Trophoblast cell (in vitro differentiated cells and primary cell): Measurements from ENCODE around the gene ZNF605.
"Not testable (repeated sequence)": the region's sequence is repeated elsewhere in the genome, so short reads cannot be mapped to it uniquely, and the experiment has no call there.

ENCODE experiments used
- DNase-seq, 2 donors: peaks; one replicate each; pipeline ENCODE4 v3.0.0-alpha.2; 2016
- H2AFZ ChIP-seq: 2 replicates; pipeline ENCODE4 v1.6.1; 2013; ENCODE audit warnings: low read length, moderate library complexity, mild to moderate bottlenecking; ENCODE audit not compliant: insufficient read depth, poor library complexity
- H2AK5ac ChIP-seq: 2 replicates; pipeline ENCODE4 v1.6.1; 2013; ENCODE audit warnings: mild to moderate bottlenecking, low read length
- H2BK120ac ChIP-seq: 2 replicates; pipeline ENCODE4 v1.6.1; 2013; ENCODE audit warnings: low read length, mild to moderate bottlenecking, moderate library complexity; ENCODE audit not compliant: insufficient read depth, poor library complexity
- H2BK12ac ChIP-seq: 2 replicates; pipeline ENCODE4 v1.6.1; 2013; ENCODE audit warnings: mild to moderate bottlenecking, low read length, moderate library complexity
- H2BK5ac ChIP-seq: 2 replicates; pipeline ENCODE4 v1.6.1; 2013; ENCODE audit warnings: low read length, low read depth, moderate library complexity, mild to moderate bottlenecking; ENCODE audit not compliant: poor library complexity
- H3K14ac ChIP-seq: 2 replicates; pipeline ENCODE4 v1.6.1; 2013; ENCODE audit warnings: mild to moderate bottlenecking, low read length
- H3K18ac ChIP-seq: 2 replicates; pipeline ENCODE4 v1.6.1; 2013; ENCODE audit warnings: mild to moderate bottlenecking, low read length
- H3K23ac ChIP-seq: 2 replicates; pipeline ENCODE4 v1.6.1; 2013; ENCODE audit warnings: low read length
- H3K27ac ChIP-seq: 2 replicates; pipeline ENCODE4 v1.5.1; 2013; ENCODE audit warnings: low read depth, mild to moderate bottlenecking, inconsistent platforms, low read length, moderate library complexity
- H3K27me3 ChIP-seq: 2 replicates; pipeline ENCODE4 v1.6.1; 2013; ENCODE audit warnings: inconsistent platforms, mild to moderate bottlenecking, low read length, moderate library complexity; ENCODE audit not compliant: insufficient read depth
- H3K36me3 ChIP-seq, 2 experiments: 1 replicate in 1 of 2; 2 replicates in 1 of 2; pipeline ENCODE4 v1.6.1; 2013; ENCODE audit warnings: low read length in 2 of 2, mild to moderate bottlenecking in 2 of 2, moderate library complexity in 1 of 2; ENCODE audit not compliant: insufficient read depth in 2 of 2, control insufficient read depth in 1 of 2
- H3K4ac ChIP-seq: 2 replicates; pipeline ENCODE4 v1.6.1; 2013; ENCODE audit warnings: low read depth, mild to moderate bottlenecking, low read length, moderate library complexity
- H3K4me1 ChIP-seq, 2 experiments: 1 replicate in 1 of 2; 2 replicates in 1 of 2; pipeline ENCODE4 v1.6.1; 2013; ENCODE audit warnings: low read length in 2 of 2, mild to moderate bottlenecking in 2 of 2, moderate library complexity in 1 of 2; ENCODE audit not compliant: insufficient read depth in 2 of 2, control insufficient read depth in 1 of 2
- H3K4me2 ChIP-seq: 2 replicates; pipeline ENCODE4 v1.6.1; 2013; ENCODE audit warnings: inconsistent platforms, mild to moderate bottlenecking, low read length, moderate library complexity
- H3K4me3 ChIP-seq: 2 replicates; pipeline ENCODE4 v1.5.1; 2013; ENCODE audit warnings: mild to moderate bottlenecking, low read depth, low read length, inconsistent platforms
- H3K79me1 ChIP-seq: one replicate; pipeline ENCODE4 v1.6.1; 2013; ENCODE audit warnings: low read length
- H3K79me2 ChIP-seq: 2 replicates; pipeline ENCODE4 v1.6.1; 2013; ENCODE audit warnings: low read length, mild to moderate bottlenecking; ENCODE audit not compliant: control insufficient read depth, insufficient read depth, poor library complexity
- H3K9ac ChIP-seq: 2 replicates; pipeline ENCODE4 v1.6.1; 2013; ENCODE audit warnings: mild to moderate bottlenecking, low read length
- H3K9me3 ChIP-seq: 2 replicates; pipeline ENCODE4 v1.6.1; 2013; ENCODE audit warnings: low read depth, mild to moderate bottlenecking, control low read depth, inconsistent platforms, low read length; ENCODE audit not compliant: insufficient read depth
- H4K12ac ChIP-seq: 2 replicates; pipeline ENCODE4 v1.6.1; 2013; ENCODE audit warnings: low read depth, mild to moderate bottlenecking, low read length, moderate library complexity
- H4K8ac ChIP-seq: 2 replicates; pipeline ENCODE4 v1.6.1; 2013; ENCODE audit warnings: low read depth, mild to moderate bottlenecking, low read length, moderate library complexity
- H4K91ac ChIP-seq: one replicate; pipeline ENCODE4 v1.6.1; 2013; ENCODE audit warnings: low read depth, mild to moderate bottlenecking, low read length, moderate library complexity
- WGBS: extraction: QIAGEN DNeasy Blood & Tissue Kit; methylation state at CpG from one replicate; pipeline ENCODE4 v1.1.7; 2013; ENCODE audit warnings: missing lambda C conversion rate; ENCODE audit not compliant: insufficient read length, insufficient coverage; ENCODE audit errors: extremely low coverage; 5-methylcytosine and 5-hydroxymethylcytosine counted together

Gene ZNF605

DNA sequence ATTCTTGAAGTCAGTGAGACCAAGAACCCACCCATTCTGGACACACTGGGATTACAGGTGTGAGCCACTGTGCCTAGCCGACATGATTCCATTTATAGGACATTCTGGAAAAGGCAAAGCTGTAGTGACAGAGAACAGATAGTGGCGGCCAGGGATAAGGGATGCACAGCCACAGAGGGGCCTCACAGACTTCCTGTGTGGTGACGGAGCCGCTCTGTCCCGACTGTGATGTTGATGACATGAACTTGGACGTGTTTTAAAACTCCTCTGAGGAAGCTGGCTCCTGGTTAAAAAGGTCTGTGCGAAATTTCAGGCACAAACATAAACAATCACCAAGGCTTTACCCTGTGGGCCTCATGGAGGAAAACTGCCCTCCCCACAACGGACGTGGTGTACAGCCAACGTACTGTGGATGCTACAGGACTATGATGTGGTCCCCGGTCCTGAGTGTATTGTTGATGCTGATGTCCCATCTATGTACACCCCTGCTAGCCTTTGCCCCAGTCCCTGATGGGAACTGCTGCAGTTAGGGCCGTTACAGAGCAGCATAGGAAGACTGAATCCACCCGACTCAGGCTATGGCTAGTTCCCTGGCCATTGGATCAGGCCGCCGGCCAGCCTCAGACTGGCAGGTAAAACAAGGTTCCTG, 15.9 kb downstream of the ZNF605 start:
- Histone ChIP-seq H3K4ac (no peak overlapping the region), H2AK5ac (no peak overlapping the region), H2BK5ac (no peak overlapping the region), H3K79me1 (no peaks in the 10 kb centered on the region), H3K27ac (no peak overlapping the region), H3K23ac (no peak overlapping the region), H3K4me1 (no peaks in the 10 kb centered on the region), H2BK12ac (no peak overlapping the region), H3K79me2 (no peaks in the 10 kb centered on the region), H3K14ac (no peak overlapping the region), H3K4me3 (peak overlapping the region; percentile 6), H3K4me2 (no peak overlapping the region), H3K18ac (no peak overlapping the region), H4K12ac (no peak overlapping the region), H3K27me3 (no peaks in the 10 kb centered on the region), H3K36me3 (peaks cover 41 to 44% of the 10 kb centered on the region in 2 experiments), H3K9me3 (peaks cover 35% of the 10 kb centered on the region), H2BK120ac (no peak overlapping the region), H4K8ac (no peak overlapping the region), H4K91ac (no peak overlapping the region), H3K9ac (peak overlapping the region; percentile 67), H2AFZ (no peak overlapping the region)
- WGBS: no CpG with 5 or more reads among the region's 15 CpGs
- no peak for DNase-seq

DNA sequence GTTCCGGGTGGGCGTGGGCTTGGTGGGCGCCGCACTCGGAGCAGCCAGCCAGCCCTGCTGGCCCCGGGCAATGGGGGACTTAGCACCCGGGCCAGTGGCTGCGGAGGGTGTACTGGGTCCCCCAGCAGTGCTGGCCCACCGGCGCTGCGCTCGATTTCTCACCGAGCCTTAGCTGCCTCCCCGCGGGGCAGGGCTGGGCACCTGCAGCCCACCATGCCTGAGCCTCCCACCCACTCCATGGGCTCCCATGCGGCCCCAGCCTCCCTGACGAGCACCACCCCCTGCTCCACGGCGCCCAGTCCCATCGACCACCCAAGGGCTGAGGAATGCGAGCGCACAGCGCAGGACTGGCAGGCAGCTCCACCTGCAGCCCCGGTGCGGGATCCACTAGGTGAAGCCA, 17.3 kb downstream of the ZNF605 start:
- not testable (repeated sequence) for H3K23ac ChIP-seq, H3K4ac ChIP-seq, H3K79me1 ChIP-seq, H3K18ac ChIP-seq, H4K8ac ChIP-seq, H3K4me3 ChIP-seq, H3K4me1 ChIP-seq, H3K4me2 ChIP-seq, H2AK5ac ChIP-seq, H2BK5ac ChIP-seq, H4K91ac ChIP-seq, H3K9ac ChIP-seq, H2BK120ac ChIP-seq, H3K14ac ChIP-seq, H3K79me2 ChIP-seq, H2BK12ac ChIP-seq, DNase-seq, H4K12ac ChIP-seq, H2AFZ ChIP-seq, H3K27me3 ChIP-seq, H3K27ac ChIP-seq
- H3K36me3 ChIP-seq: peaks cover 35% of the 10 kb centered on the region in 2 experiments
- peaks cover 36% of the 10 kb centered on the region for H3K9me3 ChIP-seq
- WGBS: no CpG with 5 or more reads among the region's 25 CpGs

DNA sequence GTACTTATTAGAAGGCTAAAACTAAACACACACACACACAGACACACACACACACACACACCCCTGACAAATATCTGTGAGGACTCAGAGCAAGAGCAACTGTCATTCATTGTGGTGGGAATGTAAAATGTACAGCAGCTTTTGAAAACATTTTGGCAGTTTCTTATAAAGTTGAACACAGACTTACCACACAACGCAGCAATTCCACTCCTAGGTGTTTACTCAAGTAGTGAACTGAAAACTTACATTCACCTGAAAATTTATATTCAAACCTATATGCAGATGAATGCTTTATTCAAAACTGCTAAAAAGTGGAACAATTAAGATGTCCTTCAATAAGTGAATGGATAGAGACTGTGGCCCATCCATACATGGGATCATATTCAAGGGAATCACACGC, 18.6 kb downstream of the ZNF605 start:
- H2AK5ac ChIP-seq: no peak overlapping the region
- no peak overlapping the region for H3K18ac ChIP-seq
- H4K8ac ChIP-seq: no peak overlapping the region
- no peak overlapping the region for H4K12ac ChIP-seq
- no peak overlapping the region for H2BK5ac ChIP-seq
- H3K27me3 ChIP-seq: no peaks in the 10 kb centered on the region
- no peaks in the 10 kb centered on the region for H3K79me1 ChIP-seq
- H3K4me1 ChIP-seq: no peaks in the 10 kb centered on the region
- no peak overlapping the region for H3K14ac ChIP-seq
- H3K23ac ChIP-seq: no peak overlapping the region
- H3K9me3 ChIP-seq: peaks cover 31% of the 10 kb centered on the region
- no peak overlapping the region for H4K91ac ChIP-seq
- no peaks in the 10 kb centered on the region for H3K79me2 ChIP-seq
- H3K4ac ChIP-seq: no peak overlapping the region
- no peak overlapping the region for H3K4me2 ChIP-seq
- H3K9ac ChIP-seq: no peak overlapping the region
- no peak overlapping the region for H3K27ac ChIP-seq
- no peak overlapping the region for H2AFZ ChIP-seq
- H2BK120ac ChIP-seq: no peak overlapping the region
- H3K4me3 ChIP-seq: no peak overlapping the region
- no CpG with 5 or more reads among the region's 2 CpGs for WGBS
- no peak overlapping the region for H2BK12ac ChIP-seq
- peaks cover 24 to 29% of the 10 kb centered on the region in 2 experiments for H3K36me3 ChIP-seq
- no peak for DNase-seq

DNA sequence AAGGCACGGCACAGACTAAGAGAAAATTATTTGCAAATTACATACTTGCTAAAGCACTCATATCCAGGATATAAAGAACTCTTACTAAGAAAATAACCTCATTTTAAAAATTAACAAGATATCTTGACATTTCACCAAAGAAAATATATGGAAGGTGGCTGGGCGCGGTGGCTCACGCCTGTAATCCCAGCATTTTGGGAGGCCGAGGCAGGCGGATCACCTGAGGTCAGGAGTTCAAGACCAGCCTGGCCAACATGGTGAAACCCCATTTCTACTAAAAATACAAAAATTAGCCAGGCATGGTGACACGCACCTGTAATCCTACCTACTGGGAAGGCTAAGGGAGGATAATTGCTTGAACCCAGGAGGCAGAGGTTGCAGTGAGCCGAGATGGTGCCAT, 19.2 kb downstream of the ZNF605 start:
- H2BK12ac ChIP-seq, H2AK5ac ChIP-seq, H3K14ac ChIP-seq, H3K4me3 ChIP-seq, H2BK5ac ChIP-seq, H3K4me1 ChIP-seq, H3K79me1 ChIP-seq, H3K18ac ChIP-seq, H4K91ac ChIP-seq, H2BK120ac ChIP-seq, H3K79me2 ChIP-seq, H3K23ac ChIP-seq, H4K12ac ChIP-seq, H3K4ac ChIP-seq, H2AFZ ChIP-seq, H3K27me3 ChIP-seq, H4K8ac ChIP-seq, DNase-seq, H3K27ac ChIP-seq, H3K9ac ChIP-seq, H3K4me2 ChIP-seq: not testable (repeated sequence)
- no CpG with 5 or more reads among the region's 8 CpGs for WGBS
- Histone ChIP-seq H3K9me3 (peaks cover 29% of the 10 kb centered on the region), H3K36me3 (peaks cover 21 to 26% of the 10 kb centered on the region in 2 experiments)
